Caco-2 (cell line): ENCODE results near the gene ACHE. TPM values are rescaled to one million over a fixed set of nuclear protein-coding genes. Genes with fewer than 3 reads are reported as not detected.

Experiments used
- BruUV-seq: library from RNA; stranded (reverse); fragments of 400-500 nt; replicated peaks from 2 replicates; lab custom pipeline; 2021; lab: Mats Ljungman, UMichigan
- CTCF ChIA-PET: fragments of 300-600 bp; sonication (Branson Sonifier 250); formaldehyde crosslinking; loops from one replicate; lab custom pipeline; 2022; ENCODE audit warnings: antibody characterized with exemption; lab: Charles Lee
- POLR2A ChIA-PET: fragments of 300-600 bp; sonication (Branson Sonifier 250); formaldehyde crosslinking; loops from one replicate; lab custom pipeline; 2022; ENCODE audit warnings: antibody characterized with exemption; lab: Charles Lee
- DNase-seq, 2 experiments: peaks; one replicate each; pipeline versions ENCODE4 v3.0.0 to v3.0.0-alpha.2; 2020 to 2022
- H3K27me3 ChIP-seq: replicated peaks from 2 replicates; pipeline ENCODE4 v1.6.0; 2011; ENCODE audit warnings: low read length; ENCODE audit not compliant: control insufficient read depth, insufficient read depth
- H3K36me3 ChIP-seq: 2 replicates; pipeline ENCODE4 v1.5.1; 2011; ENCODE audit warnings: low read length; ENCODE audit not compliant: control insufficient read depth, insufficient read depth
- H3K4me1 ChIP-seq: fragments of 250-450 bp; sonication (Bioruptor Pico); 2 replicates; pipeline ENCODE4 v1.5.1; 2020; ENCODE audit warnings: mild to moderate bottlenecking
- H3K4me3 ChIP-seq: 2 replicates; pipeline ENCODE4 v1.5.1; 2011; ENCODE audit warnings: low read depth, mild to moderate bottlenecking, control low read depth, low read length
- H3K9me3 ChIP-seq: fragments of 250-450 bp; sonication (Bioruptor Pico); 2 replicates; pipeline ENCODE4 v1.5.1; 2020; ENCODE audit warnings: mild to moderate bottlenecking, moderate library complexity
- H3K27ac Mint-ChIP-seq: one replicate; pipeline ENCODE4 v1.8.0; 2022; ENCODE audit warnings: mixed read lengths; ENCODE audit not compliant: unreplicated experiment
- H3K27me3 Mint-ChIP-seq: one replicate; pipeline ENCODE4 v1.8.0; 2022; ENCODE audit warnings: mixed read lengths; ENCODE audit not compliant: insufficient read depth, unreplicated experiment
- H3K36me3 Mint-ChIP-seq: one replicate; pipeline ENCODE4 v1.8.0; 2022; ENCODE audit warnings: mild to moderate bottlenecking, mixed read lengths; ENCODE audit not compliant: insufficient read depth, unreplicated experiment
- H3K4me1 Mint-ChIP-seq: one replicate; pipeline ENCODE4 v1.8.0; 2022; ENCODE audit warnings: low read depth, mixed read lengths; ENCODE audit not compliant: unreplicated experiment
- H3K4me3 Mint-ChIP-seq: one replicate; pipeline ENCODE4 v1.8.0; 2022; ENCODE audit warnings: mild to moderate bottlenecking, moderate library complexity, mixed read lengths; ENCODE audit not compliant: unreplicated experiment
- H3K9me3 Mint-ChIP-seq: one replicate; pipeline ENCODE4 v1.8.0; 2022; ENCODE audit warnings: mixed read lengths; ENCODE audit not compliant: unreplicated experiment
- CTCF ChIP-seq, 2 experiments: fragments of 200-600 bp in 1 of 2; IDR thresholded peaks; 1 replicate in 1 of 2; 2 replicates in 1 of 2; pipeline versions ENCODE4 v1.5.1 to v1.8.0; 2011 to 2022; ENCODE audit warnings: antibody characterized with exemption in 1 of 2, control low read depth in 1 of 2, inconsistent platforms in 1 of 2, low read depth in 1 of 2, low read length in 1 of 2, mild to moderate bottlenecking in 1 of 2, moderate library complexity in 1 of 2; ENCODE audit not compliant: insufficient read depth in 1 of 2, severe bottlenecking in 1 of 2, unreplicated experiment in 1 of 2
- intact Hi-C: fragments of 100-400 bp; cut with micrococcal nuclease; formaldehyde crosslinking; loops from one replicate; pipeline ENCODE4 v1.10.0; 2022; ENCODE audit not compliant: unreplicated experiment
- total RNA-seq: library from RNA; stranded (reverse); gene quantifications from 2 replicates; pipeline ENCODE4 v1.2.3, GENCODE V29; 2022

ACHE gene
- total RNA-seq, 1 experiment from 2014 or later = 19.0 TPM

GRCh38 chr7:100908512-100908911 lies 12.8 kb upstream of the ACHE start:
- POLR2A ChIA-PET = no interaction called here
- Histone ChIP-seq H3K27me3 (no peaks in the 10 kb centered on the region), H3K4me1 (peaks cover 18% of the 10 kb centered on the region), H3K4me3 (no peak overlapping the region), H3K9me3 (no peaks in the 10 kb centered on the region), H3K36me3 (no peaks in the 10 kb centered on the region)
- BruUV-seq = no TSS peak
- no peak overlapping the region for H3K4me3 Mint-ChIP-seq
- H3K27me3 Mint-ChIP-seq = no peaks in the 10 kb centered on the region
- TF ChIP-seq CTCF (IDR thresholded peaks at IDR 0.05; ENCODE audit: insufficient read depth in 1 of 2, low read depth in 1 of 2, low read length in 1 of 2, severe bottlenecking in 1 of 2, unreplicated experiment in 1 of 2) = no peak
- CTCF ChIA-PET = no interaction called here
- H3K4me1 Mint-ChIP-seq = peaks cover 19% of the 10 kb centered on the region
- no peaks in the 10 kb centered on the region for H3K36me3 Mint-ChIP-seq
- DNase-seq = no peak
- H3K27ac Mint-ChIP-seq = no peak overlapping the region
- H3K9me3 Mint-ChIP-seq = no peaks in the 10 kb centered on the region
- intact Hi-C loops = no loop called here

GRCh38 chr7:100902638-100903037 lies 7.0 kb upstream of the ACHE start:
- no peaks in the 10 kb centered on the region for H3K9me3 ChIP-seq
- H3K27me3 ChIP-seq = no peaks in the 10 kb centered on the region
- Mint-ChIP-seq H3K4me3 (no peak overlapping the region), H3K27ac (no peak overlapping the region), H3K4me1 (peaks cover 15% of the 10 kb centered on the region), H3K36me3 (peaks cover 6% of the 10 kb centered on the region), H3K27me3 (no peaks in the 10 kb centered on the region), H3K9me3 (no peaks in the 10 kb centered on the region)
- CTCF ChIA-PET = interaction anchor here (1.4 kb wide), 1 partner anchor 63 kb away, joined by 4 read pairs; no protein-coding TSS in a partner anchor
- H3K4me1 ChIP-seq = peaks cover 24% of the 10 kb centered on the region
- DNase-seq = no peak
- intact Hi-C loops = no loop called here
- POLR2A ChIA-PET = no interaction called here
- no peak overlapping the region for H3K4me3 ChIP-seq
- no TSS peak for BruUV-seq
- TF ChIP-seq CTCF (IDR thresholded peaks at IDR 0.05; ENCODE audit: insufficient read depth in 1 of 2, low read depth in 1 of 2, low read length in 1 of 2, severe bottlenecking in 1 of 2, unreplicated experiment in 1 of 2) = no peak
- H3K36me3 ChIP-seq = no peaks in the 10 kb centered on the region

- Mint-ChIP-seq H3K9me3 (no peaks in the 10 kb centered on the region), H3K27ac (no peak overlapping the region), H3K4me3 (no peak overlapping the region), H3K4me1 (peaks cover 16% of the 10 kb centered on the region), H3K27me3 (no peaks in the 10 kb centered on the region), H3K36me3 (peaks cover 6% of the 10 kb centered on the region)
- no peaks in the 10 kb centered on the region for H3K27me3 ChIP-seq
- H3K4me1 ChIP-seq = peaks cover 30% of the 10 kb centered on the region
- BruUV-seq = no TSS peak
- no peaks in the 10 kb centered on the region for H3K9me3 ChIP-seq
- intact Hi-C loops = no loop called here
- ChIA-PET POLR2A (no interaction called here), CTCF (interaction anchor here (1.4 kb wide), 1 partner anchor 64 kb away, joined by 4 read pairs; no protein-coding TSS in a partner anchor)
- no peak for TF ChIP-seq CTCF (IDR thresholded peaks at IDR 0.05; ENCODE audit: insufficient read depth in 1 of 2, low read depth in 1 of 2, low read length in 1 of 2, severe bottlenecking in 1 of 2, unreplicated experiment in 1 of 2)
- no peaks in the 10 kb centered on the region for H3K36me3 ChIP-seq
- peak; percentile 53 to 61 for DNase-seq
- no peak overlapping the region for H3K4me3 ChIP-seq
These were observed 6.2 kb upstream of the ACHE start for GRCh38 chr7:100901921-100902332.
